Measurements from ENCODE around the gene AGPS. TPM values are rescaled to one million over a fixed set of nuclear protein-coding genes. Genes with fewer than 3 reads are reported as not detected.
"Not testable (repeated sequence)": the region's sequence is repeated elsewhere in the genome, so short reads cannot be mapped to it uniquely, and the experiment has no call there.

Gene AGPS
- total RNA-seq, 1 donor from 2014 or later, result 95.4 TPM

DNA sequence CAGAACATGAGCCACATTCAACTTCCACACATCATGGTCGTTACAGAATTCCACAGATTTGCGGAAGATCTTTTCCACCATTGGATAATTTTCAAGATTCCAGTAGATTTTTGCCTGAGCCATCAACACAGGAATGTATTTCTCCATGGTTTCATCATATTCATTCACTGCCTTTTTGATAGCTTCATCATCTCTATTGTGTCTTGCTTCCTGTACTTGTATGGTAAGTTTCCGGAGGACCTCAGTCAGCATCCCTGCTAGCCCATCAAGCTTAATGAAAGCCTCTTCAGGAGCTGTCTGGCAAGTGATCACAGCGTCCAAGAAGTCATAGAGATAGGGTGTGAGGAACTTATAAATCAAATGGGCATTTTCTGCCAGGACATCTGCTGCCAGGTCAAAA, 158.8 kb downstream of the AGPS start:
- not testable (repeated sequence) for DNase-seq (ENCODE audit: low read depth)

DNA sequence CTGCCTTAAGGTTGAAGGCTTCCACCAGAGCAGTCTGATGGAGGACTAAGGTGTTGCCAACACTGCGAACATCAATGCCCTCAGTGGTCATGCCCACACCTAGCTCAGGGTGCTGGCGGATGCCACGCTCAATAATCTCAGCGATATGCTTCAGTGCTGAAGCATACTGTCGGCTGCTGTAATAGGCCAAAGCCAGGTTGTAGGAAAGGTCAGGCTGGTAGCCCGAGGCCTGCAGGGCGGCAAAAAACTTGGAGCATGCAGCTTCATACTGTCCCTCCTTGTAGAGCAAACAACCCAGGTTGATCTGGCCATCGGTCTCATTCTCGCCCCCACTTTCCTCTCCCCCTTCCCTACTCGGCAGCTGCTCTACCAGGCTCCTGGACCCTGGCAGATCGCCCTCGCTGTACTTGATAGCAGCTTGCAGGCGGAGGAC, 159.4 kb downstream of the AGPS start:
- no peak for DNase-seq (ENCODE audit: low read depth)

DNA sequence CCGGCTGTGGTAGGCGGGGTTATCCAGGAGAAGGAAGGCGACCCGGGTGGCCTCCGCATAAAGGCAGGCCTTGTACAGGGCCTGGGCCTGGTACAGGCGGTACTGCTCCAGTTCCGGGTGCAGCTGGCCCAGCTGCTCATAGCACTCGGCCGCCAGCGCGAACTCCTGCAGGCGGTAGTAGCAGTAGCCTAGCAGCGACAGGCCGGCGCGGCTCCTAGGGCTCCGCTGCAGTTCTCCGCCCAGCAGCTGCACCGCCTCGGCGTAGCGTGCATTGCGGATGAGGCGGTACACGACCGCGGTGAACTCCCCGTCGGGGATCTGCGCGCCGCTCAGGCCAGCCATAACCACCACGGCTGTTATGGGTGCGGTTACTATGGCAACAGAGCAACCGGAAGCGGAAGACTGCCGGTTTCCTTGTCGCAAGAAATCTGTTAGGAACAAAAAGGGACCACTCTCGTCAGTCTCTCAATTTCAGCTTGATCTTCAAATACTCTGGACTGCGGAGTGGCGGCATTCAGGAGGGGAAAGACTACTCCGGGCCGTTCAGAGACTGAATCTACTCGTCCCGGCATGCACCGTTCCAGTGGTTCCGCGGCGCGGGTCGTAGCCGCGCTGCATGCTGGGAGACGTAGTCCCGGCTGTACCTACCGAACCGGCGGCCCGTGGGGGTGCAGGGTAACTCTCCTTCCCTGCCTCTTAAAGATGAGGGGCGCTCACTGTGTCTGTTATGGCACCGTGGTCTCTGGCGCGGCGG, 160.0 kb downstream of the AGPS start:
- peak; percentile 82 for DNase-seq (ENCODE audit: low read depth)

DNA sequence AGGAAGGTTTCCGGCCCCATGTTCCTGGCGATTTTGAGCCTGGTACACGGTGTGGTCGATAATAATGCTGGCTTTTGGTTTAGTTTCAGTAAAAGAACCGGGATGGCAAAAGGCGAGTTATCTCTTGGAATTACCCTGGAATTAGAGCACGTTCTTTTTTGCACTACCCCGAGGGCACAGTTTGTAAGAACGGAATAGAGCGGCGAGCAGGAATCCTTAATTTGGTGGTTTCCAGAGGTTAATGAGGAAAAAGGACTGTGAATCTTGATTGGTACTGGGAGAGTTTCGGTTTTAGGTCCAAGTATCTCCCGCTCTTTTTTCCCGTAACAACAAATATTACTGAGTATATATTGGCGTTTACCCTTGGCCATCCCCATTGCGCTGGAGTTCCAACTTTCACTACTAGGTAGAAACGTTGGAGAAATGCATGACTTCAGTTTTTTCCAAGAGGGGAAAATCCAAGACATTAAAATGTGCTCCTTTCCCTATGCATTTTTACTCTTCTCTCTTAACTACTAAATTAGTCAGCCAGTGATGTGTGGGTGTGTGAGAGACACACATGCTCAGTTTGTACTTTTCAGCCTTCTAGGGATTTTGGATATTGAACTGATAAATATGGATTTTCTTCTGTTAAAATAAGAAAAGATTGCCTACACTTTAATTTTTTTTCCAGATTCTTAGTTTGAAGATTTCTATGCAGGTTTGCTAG, 160.8 kb downstream of the AGPS start:
- DNase-seq (ENCODE audit: low read depth), result peak; percentile 43

DNA sequence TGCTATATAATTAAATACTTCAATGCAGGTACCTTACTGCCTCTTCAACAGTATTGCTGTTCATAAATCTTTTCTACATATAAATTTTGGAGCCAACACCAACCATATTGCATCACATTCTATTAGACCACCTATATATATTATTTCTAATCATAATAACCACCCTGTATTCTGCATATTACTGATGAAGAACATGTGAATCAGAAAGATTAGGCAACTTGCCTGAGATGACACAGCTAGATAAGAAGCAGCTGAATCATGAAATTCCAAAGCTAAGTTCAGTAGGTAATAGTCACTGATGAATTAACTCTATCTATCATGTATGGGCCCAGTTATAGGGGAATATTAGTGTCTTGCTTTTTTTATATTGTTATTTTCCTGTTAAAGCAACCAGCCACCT, 161.8 kb downstream of the AGPS start:
- no peak for DNase-seq (ENCODE audit: low read depth)

DNA sequence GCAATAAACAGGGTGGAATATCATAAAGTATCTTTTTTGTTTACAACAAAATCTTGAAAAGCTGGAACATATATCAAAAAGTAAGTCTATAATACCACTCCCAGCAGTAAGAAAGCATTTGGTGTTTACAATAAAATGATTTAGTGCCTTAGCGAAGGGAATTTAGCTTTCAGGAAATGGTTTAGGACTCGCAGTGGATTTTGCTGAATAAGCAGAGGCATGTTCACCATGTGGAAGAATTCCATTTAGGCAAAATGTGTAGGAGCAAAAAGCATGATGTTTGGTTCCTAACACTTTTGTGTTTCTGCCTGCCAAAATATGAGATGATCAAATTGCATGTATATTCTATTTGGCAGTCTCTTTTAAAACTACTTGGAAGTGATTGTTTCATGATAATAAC, 163.6 kb downstream of the AGPS start:
- no peak for DNase-seq (ENCODE audit: low read depth)

DNA sequence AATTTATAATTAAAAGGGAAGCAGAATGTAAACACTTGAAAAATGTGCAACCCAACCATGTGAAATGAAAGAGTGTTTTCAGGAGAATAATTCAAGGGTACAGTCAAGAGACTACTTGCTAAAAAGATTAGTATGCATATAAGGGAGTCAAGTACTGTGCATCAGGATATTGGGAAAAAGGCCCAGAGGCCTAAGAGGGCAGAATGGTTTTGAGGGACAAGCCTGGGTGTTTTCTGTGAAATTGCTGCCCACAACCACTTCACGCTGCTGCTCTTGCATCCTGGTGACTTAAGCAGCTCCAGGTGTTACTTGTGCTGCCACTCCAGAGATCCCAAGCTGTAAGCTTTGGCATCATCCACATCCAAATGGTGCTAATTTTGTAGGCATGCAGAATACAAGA, 165.2 kb downstream of the AGPS start:
- DNase-seq (ENCODE audit: low read depth), result no peak

DNA sequence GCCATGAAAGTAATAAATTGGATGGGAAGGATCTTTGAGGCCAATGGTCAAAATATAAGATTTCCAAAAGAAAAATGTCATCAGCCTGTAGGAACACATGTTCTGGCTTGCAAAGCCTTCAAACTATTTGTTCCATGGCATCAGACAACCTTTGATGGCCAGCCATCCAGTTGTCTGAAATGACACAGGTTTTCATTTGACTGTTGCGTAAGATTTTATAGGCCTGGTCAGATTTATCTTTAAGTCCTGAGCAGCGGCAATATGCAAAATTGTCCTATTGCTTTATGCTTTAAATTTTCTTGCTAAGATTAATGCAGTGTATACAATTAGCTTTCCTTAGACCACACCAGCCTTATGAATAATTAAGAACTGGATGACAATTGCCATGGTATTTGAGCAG, 167.1 kb downstream of the AGPS start:
- no peak for DNase-seq (ENCODE audit: low read depth)

DNA sequence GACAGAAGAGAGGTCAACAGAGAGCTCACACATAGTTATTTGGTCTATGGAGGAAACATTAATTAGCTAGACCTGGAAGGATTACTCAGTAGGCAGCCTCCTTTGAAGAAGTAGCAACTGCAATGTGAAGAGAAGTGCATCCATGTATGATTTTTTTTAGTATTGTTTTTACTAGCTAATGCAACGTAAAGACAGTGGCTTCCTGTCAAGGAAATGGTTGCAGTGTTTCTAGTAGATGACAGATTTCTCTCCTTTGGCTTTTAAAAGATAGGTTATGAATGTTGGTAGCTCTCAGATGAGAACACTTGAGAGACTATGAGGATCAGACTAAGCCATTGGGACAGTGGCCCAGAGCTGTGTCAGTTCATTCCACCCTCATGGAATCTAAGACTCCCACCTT, 175.8 kb downstream of the AGPS start:
- DNase-seq (ENCODE audit: low read depth), result no peak

DNA sequence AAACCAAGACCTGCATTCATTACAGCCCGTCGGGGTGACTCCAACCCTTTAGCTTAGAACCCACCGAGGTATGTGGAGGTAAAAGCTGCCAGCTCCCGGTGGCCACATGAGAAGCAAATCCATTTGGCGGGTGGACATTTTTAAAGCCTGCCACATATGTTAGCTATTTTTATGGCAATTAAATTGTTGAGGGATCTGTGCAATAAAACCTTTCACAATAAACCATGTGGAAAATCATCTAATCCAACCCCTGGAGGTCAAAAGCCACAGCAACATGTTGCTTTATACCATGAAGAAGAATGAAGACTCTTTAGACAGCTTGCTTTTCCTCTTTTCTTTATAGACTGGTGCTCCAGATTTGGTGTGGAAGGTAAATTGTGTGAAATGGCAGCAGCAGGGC, 176.3 kb downstream of the AGPS start:
- no peak for DNase-seq (ENCODE audit: low read depth)

DNA sequence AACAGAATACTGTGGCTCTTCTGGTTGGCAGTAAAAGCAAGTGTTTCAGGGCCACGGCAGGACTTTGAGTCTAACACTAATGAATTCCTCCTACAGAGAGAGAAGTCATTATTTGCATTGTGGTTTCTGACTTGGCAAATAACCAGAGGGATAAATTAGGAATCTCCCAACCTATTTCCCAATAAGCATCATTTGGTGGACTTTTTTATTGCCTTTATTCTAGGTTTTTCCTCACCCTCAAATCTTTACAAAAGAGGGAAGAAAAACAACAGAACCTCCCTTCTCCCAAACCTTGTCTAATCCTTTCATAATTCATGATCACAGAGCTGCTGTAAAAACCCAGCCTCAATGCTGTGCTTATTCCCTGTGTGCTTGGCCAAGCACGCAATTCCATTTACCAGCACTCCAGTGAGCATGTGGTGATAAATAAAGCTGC, 179.7 kb downstream of the AGPS start:
- DNase-seq (ENCODE audit: low read depth), result peak; percentile 91

DNA sequence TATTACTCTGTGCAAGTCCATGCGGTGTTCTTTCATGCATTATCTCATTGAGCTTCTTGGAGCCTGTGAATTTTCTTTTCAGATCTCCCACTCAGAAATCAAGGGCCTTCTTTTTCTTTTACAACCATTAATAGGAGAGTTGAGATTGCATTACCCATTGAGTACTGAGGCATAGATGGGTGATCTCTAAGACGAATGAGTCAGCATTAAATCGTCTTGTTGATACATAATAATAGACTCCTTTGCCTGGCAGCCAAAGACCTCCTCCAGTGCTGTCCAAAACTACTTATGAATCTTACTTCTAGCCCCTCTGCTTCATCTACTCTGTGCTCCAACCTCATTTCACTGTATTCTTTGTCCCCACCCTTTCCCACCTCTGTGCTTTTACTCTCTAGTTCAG, 180.5 kb downstream of the AGPS start:
- peak; percentile 90 for DNase-seq (ENCODE audit: low read depth)

DNA sequence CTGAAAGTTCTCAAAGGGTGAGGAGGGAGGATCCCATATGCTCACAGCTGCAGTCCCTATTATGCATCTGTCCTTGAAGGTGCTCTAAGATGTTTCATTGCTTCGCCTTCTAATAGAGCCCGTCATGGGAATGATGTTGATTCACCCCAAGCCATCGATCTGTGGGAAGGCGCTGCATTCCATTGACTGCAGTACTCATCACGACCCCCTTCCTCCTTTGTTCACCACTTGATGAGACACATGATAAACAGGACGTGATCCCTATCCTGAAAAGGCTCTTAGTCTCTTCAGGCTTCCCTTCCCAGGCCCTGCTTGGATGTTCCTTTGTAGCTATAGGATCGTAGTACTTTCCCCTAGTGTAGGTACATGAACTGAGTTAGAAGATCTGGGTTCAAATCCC, 181.8 kb downstream of the AGPS start:
- DNase-seq (ENCODE audit: low read depth), result no peak

DNA sequence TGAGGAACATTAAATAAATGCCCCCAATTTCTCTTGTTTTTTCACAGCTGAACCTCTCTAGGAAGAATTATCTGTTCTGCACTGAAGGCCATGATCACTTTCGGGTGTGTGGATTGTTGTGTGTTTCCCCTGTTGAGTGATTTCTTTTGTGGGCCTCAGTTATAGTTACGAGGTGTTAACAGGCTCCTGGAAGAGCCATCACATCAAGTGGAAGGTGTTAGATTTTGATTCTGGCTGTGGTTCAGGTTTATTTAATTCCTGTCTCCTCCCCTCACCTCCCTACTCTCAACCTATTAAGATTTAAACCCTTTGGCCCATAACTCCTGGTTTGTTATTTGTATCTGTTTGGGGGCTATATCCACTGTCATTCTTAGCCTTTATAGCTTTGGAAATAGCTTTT, 182.8 kb downstream of the AGPS start:
- DNase-seq (ENCODE audit: low read depth), result no peak

DNA sequence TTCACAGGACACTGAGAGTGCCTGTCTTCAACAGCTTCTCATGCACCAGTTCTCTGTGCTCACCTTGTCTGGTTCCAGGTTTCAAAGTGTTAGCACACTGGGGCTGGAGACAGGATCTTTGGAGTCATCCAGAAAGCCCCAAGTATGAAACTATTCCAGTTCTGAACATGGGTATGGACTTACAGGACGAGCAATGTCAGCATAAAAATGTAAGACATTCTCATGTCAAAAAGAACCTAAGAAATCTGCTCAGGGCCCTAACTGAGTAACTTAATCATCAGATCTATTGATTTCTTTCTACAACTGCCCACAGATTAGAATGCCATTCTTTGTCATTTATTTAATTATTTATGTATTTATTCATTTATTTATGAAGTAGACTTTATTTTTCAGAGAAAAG, 184.5 kb downstream of the AGPS start:
- DNase-seq (ENCODE audit: low read depth), result no peak

DNA sequence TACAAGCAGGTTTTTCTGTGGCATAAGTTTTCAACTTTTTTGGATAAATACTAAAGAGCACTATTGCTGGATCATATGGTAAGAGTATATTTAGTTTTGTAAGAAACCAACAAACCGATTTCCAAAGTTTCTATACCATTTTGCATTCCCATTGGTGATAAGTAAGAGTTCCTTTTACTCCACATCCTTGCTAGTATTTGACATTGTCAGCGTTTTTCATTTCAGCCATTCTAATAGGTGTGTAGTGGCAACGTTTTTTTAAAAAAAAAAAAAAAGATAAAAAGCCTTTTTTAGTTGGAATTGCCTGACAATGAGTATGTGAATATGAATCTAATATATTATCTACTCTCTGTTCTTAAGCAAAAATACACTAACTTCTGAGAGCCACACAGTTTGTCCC, 185.9 kb downstream of the AGPS start:
- DNase-seq (ENCODE audit: low read depth), result no peak

DNA sequence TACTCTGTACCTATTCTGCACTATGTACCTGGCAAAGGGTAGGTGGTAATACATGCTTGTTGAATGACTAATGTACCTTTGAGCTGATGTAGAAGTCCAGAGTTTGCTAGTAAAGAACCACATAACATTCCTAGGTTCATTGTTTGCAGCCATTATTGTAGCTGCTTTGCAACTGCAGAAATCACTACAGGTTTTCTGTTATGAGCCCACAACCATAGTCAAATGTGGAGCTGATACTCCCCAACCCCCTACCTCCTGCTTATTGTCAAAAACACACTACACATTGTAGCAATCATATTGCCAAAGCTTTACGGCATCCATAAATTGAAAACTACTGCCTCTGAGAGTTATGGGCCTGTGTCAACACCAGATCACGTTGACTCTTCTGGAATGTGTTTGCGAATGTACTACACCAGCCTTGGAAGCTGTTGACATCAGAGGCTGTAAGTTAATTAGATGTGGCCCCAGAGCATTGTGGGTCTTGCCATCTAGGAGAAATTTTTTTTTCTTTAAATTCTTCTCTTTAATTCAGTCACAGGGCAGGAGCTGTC, 187.0 kb downstream of the AGPS start:
- DNase-seq (ENCODE audit: low read depth), result peak; percentile 14

DNA sequence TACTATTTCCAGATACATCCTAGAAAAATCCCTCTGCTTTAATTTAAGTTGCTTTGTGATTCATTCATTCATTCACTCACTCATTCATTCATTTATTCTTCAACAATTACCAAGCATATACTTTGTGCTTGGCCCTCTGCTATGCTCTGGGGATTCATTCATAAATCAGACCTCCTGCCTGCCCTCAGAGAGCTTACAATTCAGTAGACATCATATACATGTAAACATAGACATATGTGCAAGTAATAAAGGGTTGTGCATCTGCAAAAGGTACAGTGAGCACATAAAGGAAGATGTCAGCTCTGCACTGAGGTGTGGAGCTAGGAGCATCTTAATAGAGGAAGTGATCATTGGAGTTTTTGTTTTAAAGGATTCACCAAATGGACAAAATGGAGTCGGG, 189.4 kb downstream of the AGPS start:
- no peak for DNase-seq (ENCODE audit: low read depth)

DNA sequence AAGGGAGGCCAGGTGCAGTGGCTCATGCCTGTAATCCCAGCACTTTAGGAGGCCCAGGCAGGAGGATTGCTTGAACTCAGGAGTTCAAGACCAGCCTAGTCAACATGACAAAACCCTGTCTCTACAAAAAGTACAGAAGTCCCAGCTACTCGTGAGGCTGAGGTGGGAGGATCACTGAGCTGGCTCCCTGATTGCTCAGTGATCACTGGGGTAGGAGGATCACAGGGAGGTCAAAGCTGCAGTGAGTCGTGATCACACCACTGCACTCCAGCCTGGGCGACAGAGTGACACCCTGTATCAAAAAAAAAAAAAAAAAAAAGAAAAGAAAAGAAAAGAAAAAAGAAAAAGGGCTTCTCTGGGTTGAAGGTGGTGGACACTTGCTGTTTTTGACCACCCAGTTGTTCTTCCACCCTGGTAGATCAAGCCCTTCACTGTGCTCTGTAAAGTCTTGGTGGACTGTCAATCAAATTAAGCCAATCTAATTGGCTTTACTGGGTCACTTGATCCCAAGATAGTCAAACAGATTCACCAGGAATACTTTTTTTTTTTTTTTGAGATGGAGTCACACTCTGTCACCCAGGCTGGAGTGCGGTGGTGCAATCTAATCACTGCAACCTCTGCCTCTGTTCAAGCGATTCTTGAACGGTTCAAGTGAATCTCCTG, 191.6 kb downstream of the AGPS start:
- peak; percentile 24 for DNase-seq (ENCODE audit: low read depth)

DNA sequence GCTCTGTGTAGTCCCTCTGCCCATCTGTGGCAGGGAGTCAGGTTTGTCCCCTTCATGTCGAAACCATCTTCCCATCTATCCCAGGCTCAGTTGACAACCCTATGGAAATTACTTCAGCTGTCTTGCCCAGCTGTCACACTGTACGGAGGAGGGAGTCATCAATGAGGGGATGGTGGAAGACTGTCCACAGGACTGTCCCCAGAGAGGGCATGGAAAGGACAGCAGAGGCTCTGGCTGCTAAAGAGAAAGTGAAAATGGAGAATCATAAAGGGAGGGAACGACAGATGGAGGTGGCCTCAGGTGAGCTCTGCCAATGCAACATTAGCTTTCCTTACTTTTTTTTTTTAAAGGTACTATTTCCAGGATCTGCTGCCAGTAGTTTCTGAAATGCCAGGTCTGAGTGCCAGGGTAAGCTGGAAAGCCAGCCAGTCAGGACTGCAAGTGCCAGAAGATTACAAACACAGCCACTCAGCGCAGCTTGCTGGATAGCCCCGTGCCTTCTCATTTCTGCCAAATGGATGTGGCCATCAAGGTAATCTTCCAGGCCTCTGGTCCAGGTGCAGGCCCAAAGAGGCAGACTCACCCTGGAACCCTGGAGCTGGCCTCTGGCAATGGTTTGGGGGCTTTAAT, 192.8 kb downstream of the AGPS start:
- DNase-seq (ENCODE audit: low read depth), result no peak

DNA sequence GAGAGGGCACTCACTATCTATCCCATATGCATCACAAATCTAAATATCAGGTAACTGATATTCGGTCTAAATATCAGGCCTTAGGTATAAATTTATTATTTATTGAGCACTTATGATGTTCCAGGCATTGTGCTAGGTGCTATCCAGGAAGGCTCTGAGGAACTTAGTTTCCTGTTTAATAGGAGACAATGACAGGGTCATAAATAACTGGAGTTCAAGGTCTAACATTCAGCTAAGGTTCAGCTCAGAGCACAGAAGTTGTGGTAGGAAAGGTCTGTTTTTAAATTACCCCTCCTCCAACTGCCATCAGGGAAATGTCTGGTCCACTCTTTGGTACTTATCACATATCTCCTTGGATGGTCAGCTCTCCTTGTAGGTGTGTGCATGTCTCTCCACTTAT, 193.6 kb downstream of the AGPS start:
- no peak for DNase-seq (ENCODE audit: low read depth)

DNA sequence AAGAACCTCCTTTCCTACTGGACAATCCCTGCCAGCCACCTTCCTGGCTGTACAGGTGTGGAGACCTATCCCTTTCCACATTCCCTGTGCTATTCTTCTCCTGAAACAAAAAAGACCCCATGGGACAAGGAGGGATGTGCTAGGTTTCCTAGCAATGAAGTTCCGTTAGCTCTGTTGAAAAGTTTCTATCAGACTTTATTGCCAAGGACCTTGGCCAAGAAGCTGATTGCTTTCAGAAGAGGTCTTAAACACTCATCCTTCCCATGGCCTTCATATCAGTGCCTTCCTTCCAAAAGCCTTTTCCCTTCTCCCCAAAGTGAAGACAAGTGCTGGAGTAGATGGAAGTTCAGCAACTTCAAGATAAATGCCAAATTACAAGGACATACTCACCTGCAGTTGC, 194.8 kb downstream of the AGPS start:
- DNase-seq (ENCODE audit: low read depth), result no peak

All from renal cortical epithelial cell (primary cell).